Common myeloid progenitor, CD34-positive (primary cell): Measurements from ENCODE around the gene USP11.
A peak's percentile ranks its signal among the peaks of the same experiment; 100 is the strongest.

Experiments
- CTCF ChIA-PET: fragments of 350-600 bp; sonication (Branson Sonifier 250); formaldehyde crosslinking; loops from one replicate; lab custom pipeline; 2021; ENCODE audit warnings: antibody characterized with exemption; lab: Charles Lee
- POLR2A ChIA-PET: fragments of 350-600 bp; sonication (Branson Sonifier 250); formaldehyde crosslinking; loops from one replicate; lab custom pipeline; 2021; ENCODE audit warnings: antibody characterized with exemption; lab: Charles Lee
- DNase-seq, 3 donors: peaks; one replicate each; pipeline versions ENCODE4 v3.0.0 to v3.0.0-alpha.2; 2013
- H3K27ac ChIP-seq, 2 experiments: 1 replicate in 1 of 2; 2 replicates in 1 of 2; pipeline ENCODE4 v1.7.0; 2013; ENCODE audit warnings: inconsistent platforms in 2 of 2, low read length in 2 of 2, mild to moderate bottlenecking in 2 of 2, low read depth in 1 of 2, moderate library complexity in 1 of 2; ENCODE audit not compliant: severe bottlenecking in 2 of 2, insufficient read depth in 1 of 2, poor library complexity in 1 of 2
- H3K27me3 ChIP-seq, 5 experiments: replicated peaks in 2 of 5; 1 replicate in 3 of 5; 2 replicates in 2 of 5; pipeline versions ENCODE4 v1.6.1 to v1.7.0; 2013; ENCODE audit warnings: low read length in 4 of 5, mild to moderate bottlenecking in 2 of 5, moderate library complexity in 2 of 5, inconsistent platforms in 1 of 5; ENCODE audit not compliant: insufficient read depth in 5 of 5, control insufficient read depth in 4 of 5
- H3K36me3 ChIP-seq, 4 experiments: 1 replicate in 2 of 4; 2 replicates in 2 of 4; pipeline versions ENCODE4 v1.6.1 to v1.7.0; 2013; ENCODE audit warnings: low read length in 3 of 4, control low read depth in 1 of 4, mild to moderate bottlenecking in 1 of 4; ENCODE audit not compliant: control insufficient read depth in 4 of 4, insufficient read depth in 4 of 4
- H3K4me1 ChIP-seq, 4 experiments: 1 replicate in 3 of 4; 2 replicates in 1 of 4; pipeline versions ENCODE4 v1.6.1 to v1.7.1; 2013; ENCODE audit warnings: low read length in 3 of 4, mild to moderate bottlenecking in 3 of 4, control low read depth in 1 of 4, inconsistent platforms in 1 of 4, moderate library complexity in 1 of 4; ENCODE audit not compliant: control insufficient read depth in 4 of 4, insufficient read depth in 4 of 4; ENCODE audit errors: control extremely low read depth in 1 of 4
- H3K4me3 ChIP-seq, 7 experiments: 1 replicate in 4 of 7; 2 replicates in 3 of 7; pipeline versions ENCODE4 v1.5.1 to v1.7.0; 2013; ENCODE audit warnings: mild to moderate bottlenecking in 7 of 7, low read length in 6 of 7, moderate library complexity in 6 of 7, inconsistent platforms in 2 of 7, low read depth in 2 of 7, control low read depth in 1 of 7; ENCODE audit not compliant: insufficient read depth in 4 of 7, control insufficient read depth in 1 of 7; ENCODE audit errors: extremely low read depth in 1 of 7
- H3K9me3 ChIP-seq, 5 experiments: 1 replicate in 4 of 5; 2 replicates in 1 of 5; pipeline versions ENCODE4 v1.6.1 to v1.7.1; 2013; ENCODE audit warnings: low read length in 4 of 5, mild to moderate bottlenecking in 2 of 5, inconsistent platforms in 1 of 5, low read depth in 1 of 5, moderate library complexity in 1 of 5; ENCODE audit not compliant: control insufficient read depth in 4 of 5, insufficient read depth in 2 of 5; ENCODE audit errors: control extremely low read depth in 1 of 5
- WGBS: methylation state at CpG from one replicate; pipeline ENCODE4 v1.1.5; 2013; ENCODE audit not compliant: insufficient coverage; 5-methylcytosine and 5-hydroxymethylcytosine counted together

The USP11 gene

DNA sequence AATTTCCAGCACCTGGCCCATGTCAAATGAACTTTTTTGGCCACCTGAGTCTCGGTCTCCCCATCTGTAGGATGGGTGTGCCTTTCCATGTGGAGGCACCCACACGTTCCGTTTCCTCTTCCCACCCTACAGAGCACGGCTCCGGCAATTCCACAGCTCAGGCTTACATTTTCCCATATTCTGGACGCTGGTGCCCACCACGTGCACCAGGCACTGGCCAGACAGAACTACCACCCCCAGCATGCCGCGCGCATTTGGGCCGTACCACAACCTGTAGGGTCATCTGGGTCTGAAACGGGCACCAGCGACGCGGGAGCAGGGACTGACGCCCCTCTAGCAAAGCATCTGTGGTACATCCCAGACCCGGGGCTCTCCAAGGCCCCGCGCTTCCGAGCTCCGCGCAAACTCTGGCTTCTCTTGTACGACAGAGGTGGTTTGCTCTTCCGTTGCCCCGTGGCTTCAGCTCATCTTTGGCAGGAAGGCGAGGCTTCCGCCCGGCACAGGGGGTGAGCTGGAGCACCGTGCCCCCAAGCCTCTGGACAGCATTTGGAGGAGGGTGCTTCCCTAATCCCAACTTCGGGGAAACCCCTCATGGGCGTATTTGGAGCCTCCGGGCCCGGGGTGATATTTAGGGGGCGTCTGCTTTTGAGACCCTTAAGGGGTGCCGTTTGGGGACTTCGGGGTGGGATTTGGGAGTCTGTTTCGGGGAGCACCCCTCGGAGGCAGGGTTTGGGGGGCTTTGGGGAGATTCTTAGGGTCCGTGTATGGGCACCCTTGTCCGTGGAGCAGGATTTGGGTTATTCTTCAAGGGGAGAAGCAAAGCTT is 42.2 kb upstream of the USP11 start:
- Histone ChIP-seq H3K27me3 (peaks cover 0 to 43% (median 0%) of the 10 kb centered on the region in 5 experiments), H3K4me3 (peak overlapping the region; percentile 48 to 81 (median 71)), H3K4me1 (peaks cover 10 to 32% (median 28%) of the 10 kb centered on the region in 4 experiments), H3K9me3 (no peaks in the 10 kb centered on the region), H3K36me3 (peaks cover 0 to 16% (median 5%) of the 10 kb centered on the region in 4 experiments), H3K27ac (peak overlapping the region; percentile 17 to 81)
- DNase-seq, result peak; percentile 92 to 97 (median 96)
- ChIA-PET CTCF (interaction anchor here (1.1 to 1.5 kb wide), 4 partner anchors 171 to 332 kb away, joined by 3 to 4 read pairs (median 4); no protein-coding TSS in a partner anchor), POLR2A (interaction anchor here (0.6 to 0.9 kb wide), 3 partner anchors 171 to 333 kb away, joined by 3 to 4 read pairs (median 3); no protein-coding TSS in a partner anchor)
- 28% methylated on average over 36 of the region's 40 CpGs for WGBS

DNA sequence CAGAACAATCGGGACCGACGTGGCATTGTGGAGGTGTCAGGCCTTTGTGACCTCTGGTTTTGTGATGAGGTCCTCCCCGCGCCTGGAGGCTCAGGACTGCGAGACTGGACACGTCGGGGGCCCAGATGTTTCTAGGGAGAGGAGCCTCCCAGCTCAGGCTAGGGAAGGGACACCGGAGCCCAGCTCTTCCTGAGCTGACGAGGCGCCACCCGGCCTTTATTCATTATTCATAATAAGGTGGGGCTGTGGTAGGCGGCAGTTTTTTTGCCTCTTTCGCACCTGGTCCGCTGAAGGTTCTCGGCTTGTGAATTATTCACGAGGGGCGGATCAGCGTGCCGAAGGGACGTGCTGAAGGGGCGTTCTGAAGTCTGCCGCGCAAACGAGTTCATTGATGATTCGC is 41.5 kb upstream of the USP11 start:
- POLR2A ChIA-PET, result interaction anchor here (0.6 to 0.9 kb wide), 2 partner anchors 192 to 332 kb away, joined by 3 read pairs; no protein-coding TSS in a partner anchor
- no peaks in the 10 kb centered on the region for H3K9me3 ChIP-seq
- WGBS, result 36% methylated on average over 26 of the region's 26 CpGs
- H3K36me3 ChIP-seq, result peaks cover 0 to 15% (median 2%) of the 10 kb centered on the region in 4 experiments
- peaks cover 10 to 39% (median 34%) of the 10 kb centered on the region in 4 experiments for H3K4me1 ChIP-seq
- H3K27ac ChIP-seq, result peak overlapping the region; percentile 17 to 81
- peaks cover 0 to 40% (median 0%) of the 10 kb centered on the region in 5 experiments for H3K27me3 ChIP-seq
- DNase-seq, result peak in 2 of 3 donors; percentile 28 to 46
- peak overlapping the region; percentile 48 to 81 (median 71) for H3K4me3 ChIP-seq
- CTCF ChIA-PET, result interaction anchor here (1.1 to 1.5 kb wide), 4 partner anchors 171 to 332 kb away, joined by 3 to 4 read pairs (median 4); no protein-coding TSS in a partner anchor

DNA sequence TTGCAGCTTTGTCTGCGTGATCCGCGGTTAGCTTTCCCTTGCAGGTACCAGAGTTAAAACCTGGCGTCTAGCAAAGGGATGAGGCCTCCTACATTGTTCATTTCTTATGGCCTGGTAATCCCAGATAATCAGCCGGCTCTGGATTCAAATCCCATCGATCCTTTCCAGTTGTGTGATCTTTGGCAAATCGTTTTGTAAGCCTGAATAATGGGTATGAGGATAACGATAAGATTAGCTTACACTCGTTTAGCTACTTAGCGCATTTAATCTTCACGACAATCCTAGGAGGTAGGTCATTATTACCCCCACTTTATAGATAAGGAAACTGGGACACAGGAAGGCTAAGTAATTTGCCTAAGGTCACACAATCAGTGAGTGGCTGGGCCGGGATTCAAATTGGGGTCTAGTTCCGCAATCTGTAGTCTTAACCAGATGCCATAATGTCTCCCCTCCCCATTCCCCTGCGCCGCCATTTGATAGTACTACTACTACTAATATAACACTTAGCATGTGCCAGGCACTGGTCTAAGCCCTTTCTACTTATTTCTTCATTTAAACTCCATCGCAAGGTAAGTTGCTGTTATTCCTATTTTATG is 40.9 kb upstream of the USP11 start:
- POLR2A ChIA-PET, result no interaction called here
- CTCF ChIA-PET, result interaction anchor here (1.1 to 1.5 kb wide), 4 partner anchors 170 to 331 kb away, joined by 3 to 4 read pairs (median 4); no protein-coding TSS in a partner anchor
- Histone ChIP-seq H3K4me3 (peak overlapping the region in 6 of 7 experiments; percentile 63 to 81 (median 74)), H3K36me3 (peaks cover 0 to 16% (median 3%) of the 10 kb centered on the region in 4 experiments), H3K9me3 (no peaks in the 10 kb centered on the region), H3K4me1 (peaks cover 10 to 44% (median 37%) of the 10 kb centered on the region in 4 experiments), H3K27me3 (peaks cover 0 to 37% (median 0%) of the 10 kb centered on the region in 5 experiments), H3K27ac (peak overlapping the region in 1 of 2 experiments; percentile 81)
- DNase-seq, result no peak
- 51% methylated on average over 9 of the region's 16 CpGs for WGBS

DNA sequence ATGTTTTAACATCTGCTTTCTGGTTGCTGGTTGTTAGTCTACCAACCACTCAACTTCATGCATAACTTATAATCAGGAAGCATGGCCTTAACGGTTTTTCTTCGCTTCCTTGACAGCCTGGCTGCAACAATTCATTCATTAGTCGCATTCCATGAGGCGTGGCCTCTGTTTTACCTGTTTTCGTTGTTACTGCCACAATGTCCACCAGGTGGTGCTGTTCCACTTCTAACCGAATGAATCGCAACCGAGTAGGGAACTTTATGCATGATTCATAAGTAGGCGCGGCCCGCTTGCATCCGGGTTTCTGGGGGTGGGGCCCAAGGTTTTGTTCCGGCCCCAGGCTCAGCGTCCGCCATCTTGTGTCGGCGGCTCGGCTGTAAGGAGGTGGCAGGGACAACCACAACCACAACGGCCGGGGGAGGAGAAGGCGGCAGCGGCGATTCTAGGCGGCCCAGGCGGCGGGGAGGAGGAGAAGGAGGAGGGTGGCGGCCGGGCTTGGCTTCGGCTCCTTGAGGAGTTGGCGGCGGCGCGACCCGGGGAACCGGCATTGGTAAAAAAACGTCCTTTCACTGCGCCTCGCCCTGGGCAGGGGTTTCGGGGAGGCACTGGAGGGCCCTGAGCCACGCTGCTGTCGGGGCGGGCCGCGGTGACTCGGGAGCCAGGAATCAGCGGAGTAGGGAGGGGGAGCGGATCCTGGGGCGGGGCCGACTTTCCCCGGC is 39.2 kb upstream of the USP11 start, which contains the start of gene UBA1:
TSS of gene UBA1 (plus strand) at position 355 of the 719 bp plus-strand sequence. CDS start 4,974 bp downstream, outside the sequence.
- under 1% methylated on average over 39 of the region's 50 CpGs for WGBS
- Histone ChIP-seq H3K36me3 (peaks cover 0 to 28% (median 11%) of the 10 kb centered on the region in 4 experiments), H3K4me1 (peaks cover 10 to 46% (median 37%) of the 10 kb centered on the region in 4 experiments), H3K9me3 (no peaks in the 10 kb centered on the region), H3K27ac (peak within 1 kb of the TSS; percentile 80 to 94), H3K4me3 (peak within 1 kb of the TSS; percentile 55 to 92 (median 89)), H3K27me3 (peaks cover 0 to 29% (median 0%) of the 10 kb centered on the region in 5 experiments)
- DNase-seq, result peak; percentile 95 to 100 (median 99)
- CTCF ChIA-PET, result interaction anchor here (1.3 to 1.8 kb wide), 2 partner anchors 14 to 190 kb away, joined by 3 to 6 read pairs; no protein-coding TSS in a partner anchor
- POLR2A ChIA-PET, result interaction anchor here (0.9 kb wide), 1 partner anchor 24 kb away, joined by 3 read pairs; the partner anchor contains the start of gene CDK16

DNA sequence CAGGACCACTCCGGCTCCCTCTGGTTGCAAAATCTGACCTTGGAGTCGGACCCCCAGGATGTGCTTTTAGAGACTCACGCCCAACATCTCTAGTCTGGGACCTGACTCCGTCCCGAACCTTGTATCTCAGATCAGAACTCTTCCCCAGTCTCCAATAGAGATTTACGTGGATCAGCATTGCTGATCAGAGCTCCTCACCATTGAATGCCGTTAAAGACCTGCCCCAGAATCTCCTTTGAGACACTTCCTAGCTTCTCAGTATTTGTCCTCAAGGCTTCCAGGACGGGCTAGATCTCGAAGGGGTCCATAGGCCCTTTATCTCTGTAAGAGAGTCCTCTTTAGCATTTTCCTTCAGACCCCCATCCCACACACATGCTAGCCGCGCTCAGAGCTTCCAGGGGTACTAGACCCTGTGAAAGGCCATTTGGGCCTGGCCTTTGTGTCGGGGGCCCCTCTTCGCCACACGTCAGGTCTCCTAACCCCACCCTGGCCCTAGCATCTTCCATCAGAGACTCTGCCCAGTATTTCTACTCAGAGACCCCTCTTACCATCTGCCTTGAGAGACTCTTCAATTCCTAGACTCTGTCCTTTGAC is 38.5 kb upstream of the USP11 start:
- Histone ChIP-seq H3K9me3 (no peaks in the 10 kb centered on the region), H3K4me3 (peak overlapping the region; percentile 55 to 92 (median 89)), H3K4me1 (peaks cover 10 to 46% (median 37%) of the 10 kb centered on the region in 4 experiments), H3K27ac (peak overlapping the region; percentile 80 to 94), H3K36me3 (peaks cover 0 to 35% (median 18%) of the 10 kb centered on the region in 4 experiments), H3K27me3 (peaks cover 0 to 27% (median 0%) of the 10 kb centered on the region in 5 experiments)
- CTCF ChIA-PET, result interaction anchor here (0.9 to 1.8 kb wide), 4 partner anchors 13 to 190 kb away, joined by 3 to 6 read pairs (median 3); no protein-coding TSS in a partner anchor
- no peak for DNase-seq
- POLR2A ChIA-PET, result interaction anchor here (0.9 kb wide), 1 partner anchor 24 kb away, joined by 3 read pairs; the partner anchor contains the start of gene CDK16
- WGBS, result 33% methylated on average over 11 of the region's 14 CpGs
